Retinal pigment epithelial cell (primary cell): ENCODE data around the gene MAP3K8.

ENCODE experiments used
- DNase-seq: peaks from one replicate; pipeline ENCODE4 v3.0.0-alpha.2; 2010; ENCODE audit warnings: low read depth
- H3K4me3 ChIP-seq: 2 replicates; pipeline ENCODE4 v1.5.1; 2011; ENCODE audit warnings: mild to moderate bottlenecking, low read length, control low read depth, moderate library complexity
- CTCF ChIP-seq: conservative IDR thresholded peaks from 2 replicates; pipeline ENCODE4 v1.5.1; 2011; ENCODE audit warnings: low read depth, low read length, control low read depth, inconsistent platforms

Gene MAP3K8

DNA sequence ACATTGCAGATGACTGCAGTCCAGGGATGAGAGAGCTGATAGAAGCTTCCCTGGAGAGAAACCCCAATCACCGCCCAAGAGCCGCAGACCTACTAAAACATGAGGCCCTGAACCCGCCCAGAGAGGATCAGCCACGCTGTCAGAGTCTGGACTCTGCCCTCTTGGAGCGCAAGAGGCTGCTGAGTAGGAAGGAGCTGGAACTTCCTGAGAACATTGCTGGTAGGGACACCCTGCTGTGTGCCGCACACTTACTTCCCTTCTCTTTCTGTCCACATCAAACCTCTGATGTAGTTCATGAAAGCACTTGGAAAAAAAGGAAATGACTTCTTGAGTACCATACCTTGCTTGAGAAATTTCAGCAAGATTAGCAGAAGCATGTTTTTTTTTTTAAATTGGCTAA, 25.3 kb downstream of the MAP3K8 start:
- H3K4me3 ChIP-seq = no peak overlapping the region
- no peak for TF ChIP-seq CTCF
- no peak for DNase-seq

DNA sequence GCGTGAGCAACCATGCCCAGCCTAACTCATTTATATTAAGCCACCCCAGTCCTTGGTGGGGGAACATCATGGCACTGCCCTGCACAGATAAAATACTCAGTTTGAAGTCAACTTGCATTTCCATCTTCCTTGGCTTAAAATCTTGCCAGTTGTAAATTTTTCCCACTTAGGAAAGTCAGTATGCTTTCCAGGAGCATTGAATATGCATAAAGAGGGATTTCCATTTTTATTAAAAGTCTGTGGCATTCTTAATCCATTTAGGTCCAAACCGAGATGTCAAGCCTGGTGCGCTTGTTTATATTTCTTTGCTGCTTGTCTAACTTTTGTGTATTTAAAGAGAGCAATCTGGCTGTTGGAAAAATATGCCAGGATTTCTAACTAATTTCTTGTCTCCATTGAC, 26.1 kb downstream of the MAP3K8 start:
- DNase-seq = no peak
- no peak for TF ChIP-seq CTCF
- no peak overlapping the region for H3K4me3 ChIP-seq

- DNase-seq = no peak
- H3K4me3 ChIP-seq = no peak overlapping the region
- no peak for TF ChIP-seq CTCF
Observed at GRCh38 chr10:30462513-30462912, 28.5 kb downstream of the MAP3K8 start.

- no peak overlapping the region for H3K4me3 ChIP-seq
- no peak for TF ChIP-seq CTCF
- no peak for DNase-seq
Observed at GRCh38 chr10:30463944-30464451, 30.0 kb downstream of the MAP3K8 start.

DNA sequence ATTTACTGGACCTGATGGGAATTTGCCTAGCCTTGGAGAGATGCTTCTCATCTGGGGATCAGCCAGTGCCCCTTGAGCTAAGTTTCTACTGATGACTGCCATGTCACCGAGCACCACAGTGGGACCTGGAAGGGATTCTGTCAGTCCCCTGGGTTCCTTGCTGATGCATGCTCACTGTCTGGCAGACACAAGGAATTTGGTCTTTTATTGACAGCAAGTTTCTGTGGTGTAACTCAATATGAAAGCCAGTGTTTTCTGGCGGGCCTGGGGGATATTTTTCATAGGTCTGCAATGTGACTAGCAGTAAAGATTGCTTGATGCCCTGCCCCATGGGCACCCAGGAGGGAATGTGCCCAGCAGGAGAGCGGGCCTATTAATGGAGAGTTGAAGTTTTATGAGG, 30.7 kb downstream of the MAP3K8 start:
- no peak overlapping the region for H3K4me3 ChIP-seq
- no peak for DNase-seq
- no peak for TF ChIP-seq CTCF

DNA sequence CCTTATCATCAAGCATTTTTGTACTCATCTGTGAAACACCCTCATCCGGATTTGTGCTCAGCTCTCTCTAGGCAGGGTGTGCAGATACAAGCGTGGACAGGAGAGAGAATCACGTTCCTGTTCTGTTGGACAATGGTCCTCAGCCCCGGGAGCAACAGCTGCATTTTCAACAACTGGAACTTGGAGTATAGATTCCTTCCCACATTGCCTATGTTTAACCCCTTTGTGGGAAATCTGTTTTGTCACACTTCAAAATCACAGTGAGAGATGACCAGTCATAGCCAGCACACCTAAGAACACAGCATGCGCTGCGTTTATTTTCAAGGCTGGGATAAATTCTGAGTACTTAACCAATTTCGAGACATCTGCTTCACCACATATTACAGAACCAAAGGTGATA, 32.5 kb downstream of the MAP3K8 start:
- TF ChIP-seq CTCF = no peak
- no peak for DNase-seq

DNA sequence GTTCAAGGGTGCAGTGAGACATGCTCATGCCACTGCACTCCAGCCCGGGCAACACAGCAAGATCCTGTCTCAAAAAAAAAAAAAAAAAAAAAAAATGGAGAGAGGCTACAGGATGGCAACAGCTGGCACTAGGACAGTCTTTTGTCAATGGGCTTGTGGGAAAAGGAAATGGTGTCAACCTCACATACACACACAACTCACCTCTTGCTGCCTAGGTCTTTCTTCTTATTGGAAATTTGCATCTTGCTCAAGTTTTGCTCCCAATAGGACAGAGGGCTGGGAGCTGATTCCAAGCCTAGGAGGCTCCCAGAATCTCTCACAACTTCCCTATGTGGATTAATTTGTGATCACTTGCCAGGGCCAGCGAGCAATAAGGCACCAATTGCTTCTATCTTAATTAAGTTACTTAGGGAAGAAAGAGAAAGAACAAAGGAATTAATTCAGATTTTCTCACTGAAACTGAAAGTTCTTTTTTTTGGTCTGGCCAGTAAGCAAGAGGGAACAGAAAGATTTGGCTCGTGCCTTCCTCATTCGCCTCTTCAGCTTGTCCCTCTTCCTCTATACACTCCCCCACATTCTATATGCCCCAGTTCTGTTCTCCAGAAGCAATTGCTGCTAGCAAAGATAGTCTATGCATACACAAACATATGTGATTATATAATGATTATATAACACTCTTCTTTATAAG, 33.8 kb downstream of the MAP3K8 start:
- no peak overlapping the region for H3K4me3 ChIP-seq
- DNase-seq = no peak
- no peak for TF ChIP-seq CTCF

More for the DNA sequence above, 32.5 kb downstream of the MAP3K8 start:
- no peak overlapping the region for H3K4me3 ChIP-seq
